GM19467 (cell line): ENCODE data around the gene PPA2.

Experiments
- ATAC-seq: cut with Tn5 transposase; IDR thresholded peaks from one replicate; pipeline ENCODE4 v1.9.1; 2021; ENCODE audit warnings: mild to moderate bottlenecking, moderate library complexity; ENCODE audit not compliant: unreplicated experiment

PPA2 gene

DNA sequence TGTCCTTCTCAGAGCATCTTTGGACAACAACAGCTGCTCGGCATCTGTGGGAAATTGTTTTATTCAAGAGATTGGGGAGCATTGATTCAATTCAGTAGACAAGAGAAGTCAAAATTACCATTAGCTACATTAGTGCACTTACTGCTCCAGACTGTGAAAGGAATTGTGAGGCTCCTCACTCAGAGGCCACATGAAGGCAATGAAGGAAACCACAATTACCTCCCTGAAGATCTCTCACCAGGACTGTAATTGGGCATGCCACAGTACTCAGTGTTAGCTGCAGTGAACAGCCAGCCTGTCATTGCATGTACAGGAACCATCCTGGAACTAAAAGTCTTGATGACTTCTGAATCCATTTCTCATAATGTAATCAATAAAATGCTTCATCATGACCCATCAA lies 144.8 kb downstream of the PPA2 start:
- no peak for ATAC-seq

DNA sequence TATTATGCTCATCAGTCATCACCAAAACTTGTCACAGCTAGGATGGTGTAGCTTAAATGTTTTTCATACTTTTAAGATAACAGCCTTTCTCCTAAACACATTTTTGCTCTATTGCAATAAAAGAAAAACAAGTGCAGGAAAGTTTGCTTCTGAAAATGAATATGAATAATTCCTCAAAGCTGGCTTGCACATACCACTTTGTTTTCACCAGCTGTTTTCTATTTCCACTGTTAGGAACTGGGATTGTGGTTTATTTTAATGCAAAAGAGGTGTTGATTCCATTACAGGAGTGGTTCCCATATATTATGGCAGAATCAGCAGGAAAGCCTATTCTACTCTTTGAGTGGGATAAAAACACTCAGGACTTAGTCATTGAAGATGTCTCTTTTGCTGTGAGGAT lies 145.9 kb downstream of the PPA2 start:
- ATAC-seq = no peak

DNA sequence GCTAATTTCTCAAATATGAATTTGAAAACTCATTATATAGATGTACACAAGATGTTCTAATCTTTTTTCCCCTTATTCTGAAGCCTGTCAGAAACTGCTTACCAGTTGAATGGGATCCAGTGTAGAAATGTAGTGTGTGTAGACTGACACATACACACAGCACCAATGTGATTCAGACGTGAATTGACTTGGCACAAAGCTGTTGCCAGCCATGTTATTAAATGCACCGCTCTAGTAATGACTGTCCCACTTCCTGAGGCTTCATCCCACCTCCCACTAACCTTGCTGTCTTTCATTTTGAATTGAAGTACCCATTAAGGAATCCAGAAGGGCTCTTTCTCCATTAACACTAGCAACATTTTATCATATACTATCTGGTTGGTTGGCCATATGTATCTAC lies 146.6 kb downstream of the PPA2 start:
- ATAC-seq = no peak
